HG03460 (cell line): ENCODE results near the gene EML3.

Experiments used
- ATAC-seq: cut with Tn5 transposase; IDR thresholded peaks from one replicate; pipeline ENCODE4 v1.9.1; 2021; ENCODE audit not compliant: unreplicated experiment

EML3 gene

DNA sequence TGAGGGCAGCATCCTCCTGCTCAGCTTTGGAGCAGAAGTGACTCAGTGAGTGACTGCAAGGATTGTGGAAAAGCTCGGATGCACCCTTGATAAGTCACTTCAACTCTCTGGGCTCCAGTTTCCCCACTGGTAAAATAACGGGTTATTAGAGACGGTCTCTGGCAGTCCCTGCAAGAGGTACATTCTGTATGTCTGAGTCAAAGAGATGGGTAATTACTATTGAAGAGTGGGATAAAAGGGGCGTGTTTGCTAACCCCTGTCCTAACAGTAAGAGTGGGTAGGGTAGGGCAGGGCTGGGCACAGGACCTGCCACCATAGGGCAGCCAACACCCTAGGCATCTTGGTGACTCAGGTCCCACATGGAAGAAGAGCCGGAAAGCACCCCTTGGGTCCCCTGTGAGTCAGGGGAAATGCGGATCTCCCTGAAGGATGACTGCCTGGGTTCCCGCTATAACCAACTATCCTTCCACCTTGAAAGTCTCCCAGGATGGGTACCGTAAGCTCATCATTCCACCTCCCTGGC lies 58.7 kb downstream of the EML3 start:
- no peak for ATAC-seq

DNA sequence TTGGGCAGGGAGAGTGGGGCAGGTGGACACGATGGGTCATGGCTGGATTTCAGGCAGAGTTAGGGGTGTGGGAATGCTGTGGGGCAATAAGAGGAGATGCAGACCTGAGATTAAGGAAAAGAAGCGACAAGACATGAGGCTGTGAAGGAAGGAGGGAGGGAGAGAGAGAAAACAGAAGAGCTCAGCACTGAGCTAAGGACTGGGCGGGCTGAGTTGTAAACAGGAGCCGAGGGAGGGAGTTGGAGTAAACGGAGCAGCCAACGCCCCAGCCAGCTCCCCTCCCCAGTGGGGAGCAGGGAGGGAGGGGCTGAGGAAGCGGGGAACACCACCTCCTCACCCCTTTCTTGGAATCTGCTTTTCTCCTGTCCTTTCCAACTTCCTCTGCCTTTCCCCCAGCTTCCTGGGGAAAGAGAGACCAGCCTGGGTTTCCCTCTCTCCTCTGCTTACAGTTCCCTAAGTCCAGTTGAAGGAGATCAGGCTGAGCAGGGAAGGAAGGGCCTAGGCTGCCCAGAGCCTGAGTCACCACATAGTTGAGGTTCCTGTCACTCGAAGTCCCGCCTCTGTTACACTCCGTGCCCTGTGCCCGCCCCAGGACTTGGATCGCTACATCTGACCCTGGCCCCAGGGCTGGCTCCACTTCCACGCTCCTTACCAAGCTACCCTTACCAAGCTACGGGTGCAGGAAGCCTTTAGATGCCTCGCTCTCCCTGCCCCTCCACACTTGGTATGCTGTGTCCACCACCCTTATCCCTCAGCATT lies 59.3 kb downstream of the EML3 start:
- no peak for ATAC-seq

DNA sequence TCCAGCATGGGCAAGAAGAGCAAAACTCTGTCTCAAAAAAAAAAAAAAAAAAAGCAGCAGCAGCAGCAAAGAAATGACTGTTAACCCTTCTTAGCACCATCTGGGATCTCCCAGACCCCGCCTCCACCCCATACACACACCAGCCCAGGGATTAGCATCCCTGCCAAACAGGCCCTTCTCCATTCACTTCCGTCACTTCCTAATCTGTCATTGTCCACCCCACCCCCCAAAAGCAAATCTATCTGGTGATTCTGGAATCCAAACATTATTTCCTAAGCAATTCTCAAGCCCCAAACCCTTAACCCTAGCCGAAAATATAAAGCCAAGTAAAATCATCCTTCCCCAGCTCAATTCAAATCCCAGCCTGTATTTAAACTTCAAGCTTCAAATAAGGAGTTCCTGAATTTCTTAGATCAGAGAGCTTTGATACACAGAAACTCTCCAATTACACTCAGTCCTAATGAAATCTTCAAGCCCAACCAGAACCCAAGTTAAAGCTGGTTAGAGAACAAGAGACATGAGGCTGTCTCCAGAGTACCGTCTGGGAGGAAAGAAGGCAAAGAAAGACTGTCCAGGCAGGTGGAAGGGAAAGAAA lies 60.0 kb downstream of the EML3 start:
- ATAC-seq: no peak
